ENCODE data around the gene SAMD3. TPM values are rescaled to one million over a fixed set of nuclear protein-coding genes. Genes with fewer than 3 reads are reported as not detected.
"Not testable (repeated sequence)": the region's sequence is repeated elsewhere in the genome, so short reads cannot be mapped to it uniquely, and the experiment has no call there.

Gene SAMD3
- total RNA-seq, 2 experiments from 2014 or later: 3.7 to 3.8 TPM

DNA sequence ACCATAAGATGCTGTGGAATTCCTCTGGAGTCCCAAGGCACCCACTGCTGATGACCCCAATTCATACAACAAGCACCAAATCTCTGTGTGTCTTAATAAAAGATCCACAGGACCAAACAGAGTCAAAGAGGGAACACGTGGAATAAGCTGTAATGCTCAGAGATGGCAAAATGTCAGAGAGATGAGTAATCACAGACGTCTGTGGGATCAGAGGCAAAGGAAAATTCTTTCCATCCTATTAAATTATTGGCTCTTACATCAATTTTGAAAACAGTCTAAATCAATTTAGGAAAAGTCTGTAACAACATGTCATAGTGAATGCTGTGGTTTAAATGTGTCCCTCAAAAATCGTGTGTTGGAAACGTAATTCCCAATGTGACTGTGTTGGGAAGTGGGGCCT lies 17.5 kb upstream of the SAMD3 start:
- no peak for DNase-seq
- intact Hi-C loops (cut with micrococcal nuclease): no loop called here
- CTCF ChIA-PET: interaction anchor here (1.7 kb wide), 1 partner anchor 42 kb away, joined by 6 read pairs; no protein-coding TSS in a partner anchor
- no peak overlapping the region for H3K27ac Mint-ChIP-seq
- POLR2A ChIA-PET: no interaction called here
- H3K9me3 Mint-ChIP-seq: no peaks in the 10 kb centered on the region
- H3K4me1 Mint-ChIP-seq (ENCODE audit: low read depth): no peaks in the 10 kb centered on the region
- no peaks in the 10 kb centered on the region for H3K36me3 Mint-ChIP-seq
- no peak overlapping the region for H3K4me3 Mint-ChIP-seq
- no peaks in the 10 kb centered on the region for H3K27me3 Mint-ChIP-seq

DNA sequence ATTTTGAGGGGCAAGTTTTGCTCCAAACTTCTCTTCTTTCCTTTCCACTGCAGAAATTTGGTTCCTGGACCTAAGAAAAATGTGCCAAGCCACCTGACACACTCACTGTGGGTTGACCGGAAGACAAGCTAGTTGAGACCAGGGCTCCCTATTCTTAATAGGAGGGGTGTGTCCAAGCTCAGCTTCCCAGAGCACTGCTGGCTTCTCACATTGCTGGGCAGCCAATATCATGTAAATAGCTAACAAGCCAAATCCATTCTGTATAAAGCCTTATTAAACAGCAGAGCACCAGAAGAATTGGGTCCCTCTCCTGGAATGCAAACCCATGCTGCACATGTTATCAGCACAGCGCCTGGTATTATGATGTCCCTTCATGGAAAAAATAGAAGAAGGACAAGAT lies 17.0 kb upstream of the SAMD3 start:
- Mint-ChIP-seq H3K36me3 (no peaks in the 10 kb centered on the region), H3K4me3 (no peak overlapping the region), H3K4me1 (ENCODE audit: low read depth) (no peaks in the 10 kb centered on the region), H3K27ac (no peak overlapping the region), H3K27me3 (no peaks in the 10 kb centered on the region), H3K9me3 (no peaks in the 10 kb centered on the region)
- DNase-seq: no peak
- POLR2A ChIA-PET: no interaction called here
- intact Hi-C loops (cut with micrococcal nuclease): no loop called here
- CTCF ChIA-PET: interaction anchor here (1.7 kb wide), 1 partner anchor 43 kb away, joined by 6 read pairs; no protein-coding TSS in a partner anchor

DNA sequence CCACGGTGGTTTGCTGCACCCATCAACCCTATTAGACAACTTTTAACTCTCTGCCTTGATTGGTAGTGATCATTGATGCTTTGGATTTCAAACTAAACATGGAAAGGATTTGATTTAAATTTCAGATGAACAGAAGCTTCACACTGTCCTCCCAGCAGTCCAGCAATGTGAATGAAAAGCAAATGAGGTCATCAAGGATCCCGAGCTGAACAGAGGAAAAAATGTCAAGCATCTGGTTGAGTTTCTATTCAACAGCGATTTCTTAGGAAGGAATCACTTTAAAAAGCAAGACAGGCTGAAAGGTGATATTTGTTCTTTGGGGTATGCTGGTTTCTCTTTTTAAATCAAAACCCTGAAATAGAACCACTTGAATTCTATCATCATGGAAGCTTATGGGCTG lies 10.6 kb upstream of the SAMD3 start:
- Mint-ChIP-seq H3K27me3 (no peaks in the 10 kb centered on the region), H3K4me3 (no peak overlapping the region), H3K4me1 (ENCODE audit: low read depth) (no peaks in the 10 kb centered on the region), H3K27ac (no peak overlapping the region), H3K36me3 (no peaks in the 10 kb centered on the region), H3K9me3 (no peaks in the 10 kb centered on the region)
- intact Hi-C loops (cut with micrococcal nuclease): no loop called here
- no peak for DNase-seq
- ChIA-PET POLR2A (no interaction called here), CTCF (interaction anchor here (1.1 kb wide), 1 partner anchor 610 kb away, joined by 4 read pairs; no protein-coding TSS in a partner anchor)

DNA sequence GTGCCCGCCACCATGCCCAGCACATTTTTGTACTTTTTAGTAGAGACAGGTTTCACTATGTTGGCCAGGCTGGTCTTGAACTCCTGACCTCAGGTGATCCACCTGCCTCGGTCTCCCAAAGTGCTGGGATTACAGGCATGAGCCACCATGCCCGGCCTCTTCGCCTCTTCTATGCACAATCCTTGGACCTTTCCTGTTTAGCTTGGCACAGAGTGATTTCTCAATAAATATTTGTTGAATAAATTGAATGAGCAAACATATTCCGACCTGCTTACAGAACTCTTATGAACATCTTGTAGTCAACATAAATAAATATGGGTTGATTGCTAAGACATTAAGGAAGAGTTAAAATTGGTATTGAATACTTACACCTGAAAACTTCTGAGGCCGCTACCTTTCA lies 7.8 kb upstream of the SAMD3 start:
- intact Hi-C loops (cut with micrococcal nuclease); H3K4me1 Mint-ChIP-seq (ENCODE audit: low read depth); H3K9me3 Mint-ChIP-seq; H3K27ac Mint-ChIP-seq; DNase-seq; H3K36me3 Mint-ChIP-seq; H3K27me3 Mint-ChIP-seq; H3K4me3 Mint-ChIP-seq; POLR2A ChIA-PET: not testable (repeated sequence)
- CTCF ChIA-PET: interaction anchor here (1.1 kb wide), 1 partner anchor 10 kb away, joined by 3 read pairs; no protein-coding TSS in a partner anchor

DNA sequence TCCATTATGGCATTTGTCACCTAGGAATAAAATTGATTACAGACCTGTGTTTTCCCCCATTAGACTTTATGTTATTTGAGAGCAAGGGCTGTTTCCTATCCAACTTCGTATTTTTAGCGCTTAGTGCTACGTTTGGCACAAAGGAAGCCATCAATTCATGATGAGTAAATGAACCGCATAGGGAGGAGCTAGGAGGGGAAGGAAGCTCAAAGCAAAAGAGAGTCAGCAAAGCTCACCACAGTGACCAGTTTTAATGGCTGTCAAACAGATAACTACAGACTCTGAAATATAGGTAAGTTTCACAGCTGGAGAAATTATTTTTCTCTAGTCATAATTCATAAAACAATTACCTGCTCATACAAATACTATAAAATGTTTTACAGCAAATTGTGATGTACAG lies 6.9 kb upstream of the SAMD3 start:
- H3K9me3 Mint-ChIP-seq: peaks cover 5% of the 10 kb centered on the region
- H3K4me1 Mint-ChIP-seq (ENCODE audit: low read depth): no peaks in the 10 kb centered on the region
- ChIA-PET POLR2A (interaction anchor here (0.7 kb wide), 1 partner anchor 101 kb away, joined by 3 read pairs; no protein-coding TSS in a partner anchor), CTCF (interaction anchor here (1.1 kb wide), 1 partner anchor 10 kb away, joined by 3 read pairs; no protein-coding TSS in a partner anchor)
- no peak overlapping the region for H3K4me3 Mint-ChIP-seq
- no peak for DNase-seq
- H3K27ac Mint-ChIP-seq: no peak overlapping the region
- H3K36me3 Mint-ChIP-seq: no peaks in the 10 kb centered on the region
- intact Hi-C loops (cut with micrococcal nuclease): no loop called here
- no peaks in the 10 kb centered on the region for H3K27me3 Mint-ChIP-seq

DNA sequence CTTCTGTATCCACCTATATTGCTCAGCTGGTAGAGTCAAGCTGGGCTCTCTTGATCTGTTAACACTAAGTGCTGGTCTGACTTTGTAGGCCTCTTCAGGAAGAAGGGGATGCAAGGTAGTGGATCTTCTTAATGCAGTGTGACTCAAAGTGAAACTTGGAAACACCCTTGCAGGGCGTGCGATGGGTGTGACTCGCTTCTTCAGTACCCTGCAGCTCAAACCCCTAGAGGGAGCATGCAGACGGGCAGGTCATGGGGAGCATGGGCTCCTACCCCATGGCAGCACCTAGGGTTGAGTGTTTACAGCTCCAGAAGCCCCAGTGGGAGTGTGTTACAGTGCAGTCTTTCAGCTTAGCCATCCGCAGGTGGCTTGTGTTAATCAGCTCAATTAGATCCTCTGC lies 757 bp upstream of the SAMD3 start:
- no peaks in the 10 kb centered on the region for H3K36me3 Mint-ChIP-seq
- peaks cover 5% of the 10 kb centered on the region for H3K9me3 Mint-ChIP-seq
- CTCF ChIA-PET: interaction anchor here (0.5 to 1.5 kb wide), 13 partner anchors 11 to 1022 kb away, joined by 3 to 8 read pairs (median 3); partner anchors contain the start of gene TMEM200A
- peaks cover 33% of the 10 kb centered on the region for H3K4me1 Mint-ChIP-seq (ENCODE audit: low read depth)
- peak overlapping the region; percentile 3 for H3K4me3 Mint-ChIP-seq
- no peaks in the 10 kb centered on the region for H3K27me3 Mint-ChIP-seq
- POLR2A ChIA-PET: no interaction called here
- peak; percentile 82 for DNase-seq
- H3K27ac Mint-ChIP-seq: peak overlapping the region; percentile 58
- intact Hi-C loops (cut with micrococcal nuclease): loop anchor here (1.0 to 5.0 kb wide), 4 partner anchors 8 to 551 kb away; no protein-coding TSS in a partner anchor

DNA sequence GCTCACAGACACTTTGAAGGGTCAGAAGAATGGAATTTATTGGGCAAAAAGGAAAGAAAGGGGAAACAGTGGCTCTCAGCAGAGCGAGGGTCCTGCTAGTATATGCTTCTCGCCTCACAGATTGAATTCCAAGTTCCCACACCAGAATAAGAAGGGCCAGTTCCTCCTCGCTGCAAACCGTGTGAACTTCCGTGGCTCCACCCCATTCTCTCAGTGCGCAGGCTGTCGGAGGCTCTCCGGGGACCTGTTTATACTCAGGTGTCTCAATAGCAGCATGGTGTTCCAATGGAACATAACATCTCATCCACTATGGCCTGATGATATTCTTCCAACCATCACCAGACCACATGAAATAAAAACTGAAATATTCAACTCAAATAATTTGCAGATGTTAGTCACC lies 4.6 kb downstream of the SAMD3 start:
- H3K4me3 Mint-ChIP-seq: no peak overlapping the region
- H3K27me3 Mint-ChIP-seq: no peaks in the 10 kb centered on the region
- CTCF ChIA-PET: no interaction called here
- H3K9me3 Mint-ChIP-seq: no peaks in the 10 kb centered on the region
- intact Hi-C loops (cut with micrococcal nuclease): loop anchor here (10.0 kb wide), 1 partner anchor 723 kb away; no protein-coding TSS in a partner anchor
- H3K27ac Mint-ChIP-seq: peak overlapping the region; percentile 29
- peaks cover 58% of the 10 kb centered on the region for H3K4me1 Mint-ChIP-seq (ENCODE audit: low read depth)
- no peaks in the 10 kb centered on the region for H3K36me3 Mint-ChIP-seq
- POLR2A ChIA-PET: no interaction called here
- no peak for DNase-seq

DNA sequence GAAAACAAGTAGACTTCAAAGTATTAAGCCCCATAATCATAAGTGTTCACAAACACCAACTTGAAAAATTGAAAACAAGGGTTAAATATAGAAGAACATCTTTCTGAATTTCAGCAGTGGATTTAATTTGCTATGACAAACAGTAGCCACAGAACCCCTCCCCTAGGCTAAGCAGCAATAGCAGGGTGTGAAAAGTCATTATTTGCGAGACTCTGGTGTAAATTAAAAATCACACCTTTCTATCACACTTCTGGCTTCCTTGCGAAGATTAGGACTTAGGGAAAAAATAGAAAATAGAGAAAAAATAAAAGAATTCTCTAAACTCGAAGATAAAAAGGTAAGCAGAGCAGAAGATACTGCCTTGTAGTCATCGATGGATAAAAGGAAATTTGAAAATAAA lies 6.1 kb downstream of the SAMD3 start:
- no peak for DNase-seq
- H3K4me3 Mint-ChIP-seq: no peak overlapping the region
- no peaks in the 10 kb centered on the region for H3K36me3 Mint-ChIP-seq
- H3K9me3 Mint-ChIP-seq: no peaks in the 10 kb centered on the region
- intact Hi-C loops (cut with micrococcal nuclease): loop anchor here (10.0 kb wide), 1 partner anchor 722 kb away; no protein-coding TSS in a partner anchor
- no peak overlapping the region for H3K27ac Mint-ChIP-seq
- peaks cover 60% of the 10 kb centered on the region for H3K4me1 Mint-ChIP-seq (ENCODE audit: low read depth)
- ChIA-PET POLR2A (interaction anchor here (1.0 kb wide), 1 partner anchor 9 kb away, joined by 4 read pairs; no protein-coding TSS in a partner anchor), CTCF (no interaction called here)
- no peaks in the 10 kb centered on the region for H3K27me3 Mint-ChIP-seq

DNA sequence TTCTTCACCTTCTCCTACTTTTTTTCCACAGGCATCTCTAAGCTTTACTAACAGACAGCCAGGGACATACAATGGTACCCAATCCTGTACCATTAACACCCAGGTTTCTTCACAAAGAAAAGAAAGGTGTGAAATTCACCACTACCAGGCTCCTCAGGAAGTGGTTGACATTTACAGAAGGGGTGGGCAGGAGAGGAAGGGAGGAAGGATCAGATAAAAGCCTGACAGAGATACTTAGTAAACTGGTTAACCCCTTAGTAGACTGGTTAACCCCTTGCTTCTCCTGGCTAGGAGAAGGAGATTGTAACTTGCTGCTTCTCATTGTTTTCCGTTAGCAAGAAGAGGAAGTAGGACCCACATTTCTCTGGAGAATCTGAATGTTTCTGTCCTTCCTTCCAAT lies 7.2 kb downstream of the SAMD3 start:
- peak; percentile 38 for DNase-seq
- Mint-ChIP-seq H3K27ac (peak overlapping the region; percentile 69), H3K27me3 (no peaks in the 10 kb centered on the region), H3K36me3 (no peaks in the 10 kb centered on the region), H3K4me1 (ENCODE audit: low read depth) (peaks cover 60% of the 10 kb centered on the region), H3K4me3 (peak overlapping the region; percentile 61), H3K9me3 (no peaks in the 10 kb centered on the region)
- POLR2A ChIA-PET: no interaction called here
- intact Hi-C loops (cut with micrococcal nuclease): loop anchor here (1.0 to 10.0 kb wide), 3 partner anchors 8 to 721 kb away; no protein-coding TSS in a partner anchor
- CTCF ChIA-PET: interaction anchor here (0.6 kb wide), 1 partner anchor 29 kb away, joined by 3 read pairs; no protein-coding TSS in a partner anchor

DNA sequence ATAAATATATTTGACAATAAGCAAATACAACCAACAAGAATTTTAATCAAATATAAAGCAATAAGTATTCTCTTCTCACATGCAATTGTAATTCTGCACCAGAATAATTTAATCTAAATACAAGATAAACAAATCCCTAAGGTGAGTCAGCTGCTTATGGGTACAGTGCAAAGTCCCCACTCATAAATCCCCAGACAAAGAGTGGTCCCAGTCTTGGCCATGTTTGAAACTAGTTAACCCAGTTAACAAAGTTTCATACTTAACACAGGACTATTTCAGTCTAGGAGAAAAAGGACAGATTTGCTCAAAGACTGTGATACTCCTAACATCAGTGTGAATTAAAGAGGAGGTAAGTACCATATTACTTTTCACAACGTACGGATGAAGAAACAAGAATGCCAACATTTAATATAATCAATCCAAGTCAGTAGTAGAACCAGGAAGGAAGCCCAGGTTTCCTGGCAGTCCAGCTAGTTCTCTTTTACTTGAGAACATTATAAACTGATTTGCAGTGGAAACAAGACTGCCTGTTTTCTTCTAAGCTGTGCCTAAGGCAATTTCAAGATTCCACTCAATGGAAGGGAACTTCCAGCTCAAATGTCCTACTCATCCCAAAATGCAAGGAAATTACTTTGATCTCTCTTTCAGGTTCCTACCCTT lies 10.4 kb downstream of the SAMD3 start:
- H3K36me3 Mint-ChIP-seq: peaks cover 3% of the 10 kb centered on the region
- intact Hi-C loops (cut with micrococcal nuclease): loop anchor here (10.0 kb wide), 1 partner anchor 718 kb away; no protein-coding TSS in a partner anchor
- POLR2A ChIA-PET: interaction anchor here (0.8 kb wide), 1 partner anchor 11 kb away, joined by 3 read pairs; no protein-coding TSS in a partner anchor

DNA sequence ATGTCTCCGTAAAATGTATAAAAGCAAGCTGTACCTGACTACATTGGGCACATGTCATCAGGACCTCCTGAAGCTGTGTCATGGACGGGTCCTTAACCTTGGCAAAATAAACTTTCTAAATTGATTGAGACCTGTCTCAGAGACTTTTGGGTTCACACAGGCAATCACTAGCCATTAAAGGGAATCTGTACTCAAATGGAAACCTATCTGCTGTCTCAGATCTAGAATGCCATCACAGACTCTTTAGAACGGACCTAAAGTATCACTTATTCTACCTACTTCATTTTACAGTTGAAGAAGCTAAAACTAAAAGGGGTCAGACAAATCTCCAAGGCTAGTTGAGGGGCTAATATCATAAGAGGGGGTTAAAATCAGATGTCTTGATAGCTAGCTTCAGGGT lies 11.1 kb downstream of the SAMD3 start:
- Mint-ChIP-seq H3K9me3 (no peaks in the 10 kb centered on the region), H3K27me3 (no peaks in the 10 kb centered on the region), H3K4me3 (no peak overlapping the region), H3K27ac (no peak overlapping the region), H3K36me3 (peaks cover 3% of the 10 kb centered on the region), H3K4me1 (ENCODE audit: low read depth) (peaks cover 48% of the 10 kb centered on the region)
- POLR2A ChIA-PET: interaction anchor here (0.8 kb wide), 1 partner anchor 11 kb away, joined by 3 read pairs; no protein-coding TSS in a partner anchor
- DNase-seq: no peak
- CTCF ChIA-PET: interaction anchor here (1.9 kb wide), 1 partner anchor 11 kb away, joined by 8 read pairs; the partner anchor contains the start of gene SAMD3
- intact Hi-C loops (cut with micrococcal nuclease): loop anchor here (10.0 kb wide), 1 partner anchor 717 kb away; no protein-coding TSS in a partner anchor

More for the DNA sequence above, 10.4 kb downstream of the SAMD3 start:
- no peak for DNase-seq
- Mint-ChIP-seq H3K9me3 (no peaks in the 10 kb centered on the region), H3K4me1 (ENCODE audit: low read depth) (peaks cover 50% of the 10 kb centered on the region), H3K4me3 (peak overlapping the region; percentile 43), H3K27me3 (no peaks in the 10 kb centered on the region), H3K27ac (no peak overlapping the region)
- CTCF ChIA-PET: interaction anchor here (1.9 kb wide), 1 partner anchor 11 kb away, joined by 8 read pairs; the partner anchor contains the start of gene SAMD3

DNA sequence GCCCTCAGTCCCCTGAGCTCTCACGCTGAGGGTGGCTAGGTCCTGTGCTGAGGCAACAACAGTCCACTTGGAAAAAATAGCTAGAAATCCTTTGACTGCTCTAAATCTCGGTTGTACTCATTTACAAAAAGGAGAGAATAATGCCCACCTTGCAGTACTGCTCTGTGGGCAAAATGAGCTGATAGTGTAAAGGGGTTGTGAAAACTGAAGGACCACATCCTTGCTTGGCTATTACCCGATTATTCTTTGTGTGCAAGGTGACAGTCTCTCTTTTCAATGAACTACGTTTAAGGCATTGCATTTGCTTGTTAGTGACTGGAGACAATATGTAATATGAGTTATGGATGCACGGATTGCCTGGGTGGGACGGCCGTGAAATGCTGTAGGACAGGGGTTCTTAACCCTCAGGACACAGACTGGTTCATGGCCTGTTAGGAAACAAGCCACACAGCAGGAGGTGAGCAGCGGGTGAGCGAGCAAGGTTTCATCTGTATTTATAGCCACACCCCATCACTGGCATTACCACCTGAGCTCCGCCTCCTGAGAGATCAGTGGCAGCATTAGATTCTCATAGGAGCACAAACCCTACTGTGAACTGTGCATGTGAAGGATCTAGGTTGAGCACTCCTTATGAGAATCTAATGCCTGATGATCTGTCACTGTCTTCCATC lies 14.6 kb downstream of the SAMD3 start:
- POLR2A ChIA-PET: interaction anchor here (1.8 kb wide), 1 partner anchor 9 kb away, joined by 4 read pairs; no protein-coding TSS in a partner anchor
- peaks cover 5% of the 10 kb centered on the region for H3K36me3 Mint-ChIP-seq
- CTCF ChIA-PET: no interaction called here
- no peaks in the 10 kb centered on the region for H3K27me3 Mint-ChIP-seq
- no peaks in the 10 kb centered on the region for H3K9me3 Mint-ChIP-seq
- intact Hi-C loops (cut with micrococcal nuclease): no loop called here
- DNase-seq: no peak
- no peak overlapping the region for H3K4me3 Mint-ChIP-seq
- no peak overlapping the region for H3K27ac Mint-ChIP-seq
- peaks cover 37% of the 10 kb centered on the region for H3K4me1 Mint-ChIP-seq (ENCODE audit: low read depth)

All from activated CD4-positive, alpha-beta memory T cell treated with anti-CD3 and anti-CD28 coated beads for 36 hours (primary cell).